NCI-H69 (cell line): Measurements from ENCODE around the gene TNFAIP8.

Source experiments
- DNase-seq: peaks from one replicate; lab custom pipeline; 2025; lab: John Stamatoyannopoulos, UW

TNFAIP8 gene

DNA sequence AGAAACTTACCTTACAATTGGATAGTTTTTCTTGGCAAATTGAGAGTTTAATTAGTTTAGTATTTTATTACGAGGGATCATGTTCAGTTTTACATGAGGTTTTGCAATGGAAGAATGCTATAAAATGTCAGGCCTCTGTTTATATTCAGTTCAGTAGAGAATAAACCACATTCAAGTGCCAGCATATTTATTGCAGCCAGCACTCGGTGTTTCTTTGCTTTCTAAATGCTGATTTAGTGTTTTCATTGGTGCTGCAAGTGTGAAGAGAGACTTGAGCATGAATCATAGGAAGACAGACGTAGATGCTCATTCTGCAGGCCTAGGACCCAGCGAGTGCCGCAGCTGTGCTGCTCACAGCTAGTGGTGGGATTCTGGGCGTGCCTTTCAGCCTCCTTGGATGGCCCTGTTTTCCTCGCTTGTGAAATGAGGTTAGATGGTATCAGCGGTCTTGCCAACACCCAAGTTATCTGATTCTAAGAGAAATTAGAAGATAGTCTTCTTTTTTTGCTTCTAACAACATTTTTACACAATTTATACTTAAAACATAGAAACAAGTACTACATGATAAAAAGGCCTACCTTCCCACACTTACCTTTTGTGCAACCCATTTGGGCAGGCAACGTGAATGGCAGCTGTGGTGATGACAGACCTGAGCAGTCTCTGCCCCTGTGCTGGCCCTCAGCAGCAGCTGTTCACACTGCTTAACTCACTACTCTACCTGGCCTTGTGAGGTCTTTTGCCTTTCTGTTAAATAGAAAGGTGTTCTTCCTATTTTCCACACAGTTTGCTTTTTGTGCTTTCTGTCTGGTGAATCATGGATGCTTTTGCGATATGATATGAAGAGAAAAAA lies 26.8 kb upstream of the TNFAIP8 start:
- peak; percentile 41 for DNase-seq

DNA sequence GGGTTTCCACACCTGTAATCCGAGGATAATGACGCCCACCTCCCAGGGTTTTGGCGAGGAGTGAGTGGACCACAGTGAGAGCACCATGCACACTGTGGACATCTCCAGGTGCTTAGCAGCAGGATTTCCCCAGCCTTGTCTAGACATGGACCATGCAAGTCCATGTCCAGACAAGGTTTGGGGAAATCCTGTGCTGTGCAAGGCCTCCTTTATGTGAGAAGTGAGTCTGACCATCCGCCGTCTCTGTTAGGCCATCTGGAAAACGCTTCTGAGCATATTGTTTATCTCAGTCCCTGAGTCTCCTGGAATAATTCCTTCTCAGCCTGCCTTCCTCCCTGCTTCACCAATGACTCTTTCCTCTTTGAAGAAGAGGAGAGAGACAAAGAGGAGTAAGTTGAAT lies 26.2 kb upstream of the TNFAIP8 start:
- DNase-seq: peak; percentile 40

DNA sequence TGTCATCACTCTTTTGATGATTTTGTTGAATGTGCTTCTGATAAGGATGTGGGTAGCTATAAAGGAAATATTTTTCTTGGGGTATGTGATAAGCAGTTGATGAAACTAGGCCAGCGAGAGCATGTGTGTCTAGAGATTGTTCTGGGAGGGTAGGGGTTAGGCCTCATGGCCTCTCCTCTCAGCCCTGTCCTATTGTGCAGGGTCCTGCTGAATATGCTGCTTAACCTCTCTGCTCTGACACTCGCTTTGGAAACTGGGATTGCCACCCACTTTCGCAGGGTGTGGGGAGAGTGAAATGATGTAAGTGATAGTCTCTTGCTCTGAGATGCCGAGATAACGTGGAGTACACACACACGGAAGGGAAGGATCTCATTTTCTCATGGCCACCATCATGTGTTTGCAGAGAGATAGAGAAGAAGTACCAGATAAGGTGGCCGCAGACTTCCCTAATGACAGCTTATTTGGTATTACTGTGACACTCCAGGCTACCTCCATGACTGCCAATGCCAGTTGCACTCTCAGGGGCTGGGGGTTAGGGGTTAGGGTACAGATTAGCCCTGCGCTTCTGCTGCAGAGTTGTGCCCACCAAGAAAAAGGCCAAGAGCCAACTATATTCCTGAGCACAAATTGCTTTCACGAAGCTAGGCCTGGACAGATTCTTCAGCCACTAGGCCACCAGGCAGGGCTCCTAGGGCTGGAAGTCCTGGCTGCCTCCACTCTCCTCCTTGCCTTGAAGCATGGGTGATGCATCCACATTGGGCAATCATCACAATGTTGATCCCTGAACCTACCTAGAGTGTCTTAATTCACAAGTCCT lies 25.2 kb upstream of the TNFAIP8 start:
- DNase-seq: no peak

DNA sequence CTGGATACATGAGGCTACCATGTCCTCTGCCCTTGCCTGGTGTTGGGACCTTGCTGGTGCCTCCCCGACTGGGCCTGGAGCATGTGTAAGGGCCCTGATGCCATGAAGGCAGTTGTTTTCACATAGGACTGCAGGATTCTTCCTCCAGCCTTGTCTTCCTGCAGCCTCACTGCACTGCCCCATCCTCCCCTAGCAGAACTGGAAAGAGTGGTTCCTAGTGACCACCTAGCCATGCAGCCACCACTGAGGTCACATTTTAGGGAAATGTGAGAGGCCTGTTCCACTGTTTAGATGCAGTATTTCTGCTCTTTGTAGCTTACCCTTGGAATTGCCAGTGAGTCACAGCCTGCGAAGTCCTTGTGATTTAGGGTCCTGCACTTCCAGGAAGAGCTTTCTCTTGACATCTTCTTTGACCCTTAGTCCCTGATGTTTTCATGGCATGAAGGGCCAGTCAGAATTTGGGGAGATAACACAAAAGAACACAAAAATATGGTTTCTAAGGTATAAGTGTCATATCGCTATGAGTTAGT lies 24.2 kb upstream of the TNFAIP8 start:
- no peak for DNase-seq

DNA sequence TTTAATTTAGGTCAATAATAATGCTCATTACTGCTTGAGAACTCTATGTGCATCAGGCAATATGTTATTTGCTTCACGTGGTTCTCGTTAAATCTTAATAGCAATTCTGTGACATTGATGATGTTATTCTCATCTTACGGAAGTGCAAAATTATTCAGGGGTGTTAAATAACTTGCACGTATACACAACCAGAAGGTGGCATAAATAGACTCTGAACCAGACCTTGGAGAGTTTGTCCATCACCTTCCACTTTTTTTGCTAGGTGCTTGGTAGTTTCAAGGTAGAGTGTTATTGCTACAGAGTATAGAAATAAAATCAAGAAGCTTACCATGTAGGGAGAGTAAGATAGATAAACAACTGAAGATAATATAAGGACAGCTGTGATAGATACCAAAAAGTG lies 23.6 kb upstream of the TNFAIP8 start:
- DNase-seq: no peak

DNA sequence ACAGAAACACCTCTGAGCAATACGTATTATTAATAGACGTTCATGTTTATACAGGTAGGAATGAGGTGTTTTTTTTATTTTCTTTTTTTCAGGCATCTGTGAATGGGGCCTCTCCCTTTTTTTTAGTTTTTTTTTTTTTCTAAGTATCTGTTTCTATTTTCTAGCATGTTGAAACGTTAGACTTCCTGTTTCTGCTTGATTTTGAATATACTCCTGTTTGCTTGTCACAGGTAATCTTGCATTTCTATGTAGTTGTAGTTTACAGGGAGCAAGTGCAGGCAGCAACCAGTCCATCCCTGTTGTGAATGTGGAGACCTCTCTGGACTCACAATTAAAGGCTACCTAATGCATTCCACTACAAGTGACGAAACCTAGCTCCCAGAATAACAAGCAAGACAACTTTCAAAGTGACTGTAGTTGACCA lies 22.8 kb upstream of the TNFAIP8 start:
- DNase-seq: no peak

DNA sequence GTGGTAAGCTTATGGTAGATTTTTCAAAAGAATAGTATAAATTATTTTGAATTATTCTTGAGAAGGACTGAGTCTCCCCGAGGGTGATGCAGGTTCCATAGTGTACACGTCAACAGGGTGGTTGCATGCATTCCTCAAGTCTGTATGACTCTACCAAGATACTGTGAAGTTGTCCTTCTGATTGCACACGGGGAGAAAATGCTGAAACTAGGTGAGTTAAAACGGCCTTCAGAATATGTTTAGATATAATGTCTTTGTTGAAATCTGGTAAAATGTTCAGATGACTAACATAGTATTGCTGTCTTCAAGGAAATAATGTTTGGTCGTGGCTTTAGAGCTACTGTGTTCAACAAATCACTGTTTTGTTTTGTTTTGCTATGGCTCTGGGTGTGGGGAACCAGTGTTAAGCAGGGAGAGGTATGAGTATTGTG lies 22.4 kb upstream of the TNFAIP8 start:
- no peak for DNase-seq

DNA sequence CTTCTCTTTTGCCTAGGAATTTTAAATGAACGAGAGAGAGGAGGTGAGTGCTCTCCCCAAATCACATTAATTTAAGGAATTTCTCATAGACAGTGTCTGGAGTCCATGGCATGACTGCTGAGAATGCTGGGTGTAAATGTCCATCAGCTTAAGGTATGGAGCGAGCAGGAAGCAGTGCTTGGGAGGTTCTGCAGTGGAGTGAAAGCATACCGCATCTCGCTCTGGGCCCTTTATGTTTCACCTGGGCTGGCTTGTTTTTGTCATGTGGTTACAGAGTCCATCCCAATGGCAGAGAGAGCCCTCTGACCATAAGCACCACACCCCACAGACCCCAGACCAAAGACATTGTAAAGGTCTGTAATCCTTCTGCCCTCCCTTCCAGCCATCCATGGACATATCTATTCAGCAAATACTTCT lies 20.6 kb upstream of the TNFAIP8 start:
- DNase-seq: no peak

DNA sequence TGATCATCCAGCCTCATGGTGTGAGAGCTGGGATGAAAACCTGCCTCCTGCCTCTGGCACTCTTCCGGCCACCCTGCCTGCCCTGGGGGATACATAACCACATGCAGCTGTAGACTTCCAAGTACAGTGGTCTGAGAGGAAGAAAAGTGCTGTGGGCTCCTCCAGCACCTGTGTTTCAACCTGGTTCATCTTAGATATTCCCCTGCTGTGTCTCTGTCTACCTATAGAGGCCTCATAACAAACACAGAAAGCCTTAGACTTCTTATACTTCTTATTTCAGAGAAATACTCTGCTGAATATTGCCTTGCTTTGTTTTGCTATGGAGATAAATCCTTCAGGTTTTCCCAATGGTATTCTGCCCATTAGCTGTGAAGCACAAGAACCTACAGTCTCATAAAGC lies 19.6 kb upstream of the TNFAIP8 start:
- peak; percentile 26 for DNase-seq

DNA sequence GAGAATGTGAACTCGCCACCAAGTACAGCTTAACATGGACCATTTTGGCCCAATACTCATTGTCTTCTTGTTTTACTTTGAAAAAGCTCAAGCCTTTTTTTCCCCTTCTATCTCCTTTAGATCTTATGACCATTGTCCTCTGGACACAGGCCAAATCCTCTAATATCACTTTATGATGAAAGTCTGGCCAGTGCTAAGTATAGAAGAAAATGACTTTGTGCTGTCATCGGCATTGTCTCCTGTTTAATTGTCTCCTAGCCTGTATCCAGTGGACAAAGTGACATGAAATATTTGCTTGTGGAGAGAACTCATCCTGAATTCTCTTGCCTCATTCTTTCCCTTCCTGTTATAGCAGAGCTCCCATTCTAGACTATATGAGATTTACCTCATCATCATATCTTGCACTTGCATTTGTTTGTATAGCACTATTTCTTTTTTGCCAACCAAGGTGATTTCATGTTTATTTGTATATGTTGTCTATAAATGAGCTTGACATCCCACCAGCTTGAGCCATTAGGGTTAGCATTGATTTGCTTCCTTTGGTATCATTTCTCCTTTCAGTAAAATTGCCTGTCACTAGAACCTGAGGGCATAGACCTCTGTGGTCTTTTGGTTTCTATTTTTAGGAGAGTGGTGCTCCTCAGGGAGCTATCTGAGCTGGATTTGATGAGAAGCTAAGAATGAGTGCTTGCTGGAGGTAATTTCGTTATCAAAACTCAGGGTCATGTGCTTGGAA lies 18.8 kb upstream of the TNFAIP8 start:
- peak; percentile 58 for DNase-seq

DNA sequence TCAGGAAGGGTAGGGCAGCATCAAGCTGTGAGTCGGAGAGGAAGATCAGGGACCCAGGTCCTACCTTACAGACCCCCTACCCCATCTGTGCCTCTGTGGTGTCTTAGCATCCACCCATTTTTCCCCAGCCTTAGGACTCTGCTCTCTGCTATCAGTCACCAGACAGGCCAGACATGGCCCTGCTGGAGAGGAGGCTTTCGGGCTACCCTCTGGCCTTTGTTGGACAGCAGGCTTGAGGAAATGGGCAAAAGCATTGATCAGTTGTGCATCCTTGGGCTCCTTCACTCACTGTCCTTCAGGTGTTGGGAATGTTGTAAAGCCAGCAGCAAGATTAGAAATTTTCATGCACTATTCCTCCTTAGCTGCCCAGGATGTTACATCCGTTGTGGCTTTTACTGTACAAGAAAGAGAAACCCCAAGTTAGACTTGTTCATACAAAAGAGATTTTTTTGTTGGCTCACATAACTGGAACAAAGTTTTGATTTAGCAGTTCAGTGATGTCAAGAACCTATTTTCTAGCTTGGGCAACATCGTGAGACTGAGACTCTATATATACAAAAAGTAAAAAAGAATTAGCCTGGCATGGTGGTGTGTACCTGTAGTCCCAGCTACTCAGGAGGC lies 17.4 kb upstream of the TNFAIP8 start:
- DNase-seq: no peak

DNA sequence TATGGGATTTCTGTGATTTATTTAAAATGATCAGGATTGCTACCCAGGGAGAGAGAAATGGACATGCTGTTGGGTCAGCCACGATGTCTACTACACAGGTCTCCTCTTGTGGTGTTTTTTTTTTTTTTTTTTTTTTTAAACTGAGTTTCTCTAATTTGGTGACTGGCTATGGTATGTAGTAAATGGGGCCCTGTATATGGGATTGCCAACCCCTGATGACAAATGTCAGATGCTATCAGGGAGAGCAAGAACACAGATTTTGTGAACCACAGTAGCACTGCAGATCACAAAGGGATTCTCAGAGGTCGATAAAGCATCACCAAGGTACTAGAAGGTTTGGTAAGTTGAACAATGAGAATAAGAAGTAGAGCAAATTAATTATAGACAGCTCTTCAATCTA lies 16.5 kb upstream of the TNFAIP8 start:
- DNase-seq: no peak

DNA sequence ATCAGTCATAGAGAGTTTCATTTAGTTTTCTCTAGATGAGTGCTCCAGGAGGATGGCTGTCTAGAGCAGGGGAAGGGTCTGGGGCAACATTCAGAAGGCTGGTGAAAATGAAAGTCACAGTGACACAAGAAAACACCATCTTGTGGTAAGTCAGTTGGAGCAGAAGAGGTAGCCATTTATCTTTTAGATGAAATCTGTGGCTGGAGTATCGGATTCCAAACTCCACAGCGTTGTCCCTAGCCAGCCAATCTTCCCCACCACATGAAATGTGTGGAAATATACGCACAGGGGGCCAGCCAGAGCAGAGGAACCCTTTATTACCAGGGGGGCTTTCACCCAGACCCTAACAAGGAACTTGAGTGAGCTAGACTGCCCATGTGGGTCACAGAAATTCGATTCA lies 15.9 kb upstream of the TNFAIP8 start:
- DNase-seq: no peak

DNA sequence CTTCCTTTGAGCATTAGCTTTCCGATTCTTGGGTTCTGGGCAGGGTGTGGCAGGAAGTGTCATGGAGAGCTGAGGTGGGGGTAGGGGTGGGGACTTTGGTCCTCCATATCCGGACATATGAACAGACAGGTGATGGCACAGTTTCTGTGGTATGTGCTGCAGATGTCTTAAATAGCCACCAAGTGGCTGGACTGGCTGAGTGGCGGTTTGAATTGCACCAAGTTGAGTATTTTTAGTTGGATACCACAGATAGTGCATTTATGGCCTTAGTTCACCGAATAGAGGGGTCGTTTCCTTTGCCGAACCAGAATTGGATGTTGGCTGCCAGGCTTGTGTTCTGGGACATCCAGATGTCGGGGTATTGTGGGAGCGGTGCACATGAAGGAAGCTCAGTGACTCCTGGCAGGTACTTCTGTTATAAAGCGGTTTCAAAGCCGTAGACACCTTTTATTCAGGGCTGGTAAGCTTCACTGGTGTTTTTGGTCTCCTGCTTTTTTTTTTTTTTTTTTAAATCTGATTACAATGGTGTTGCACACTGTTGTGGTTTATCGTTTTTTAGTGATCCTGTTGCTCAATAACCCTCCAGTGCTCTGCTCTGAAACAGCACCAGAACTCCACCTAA lies 15.1 kb upstream of the TNFAIP8 start:
- DNase-seq: no peak

DNA sequence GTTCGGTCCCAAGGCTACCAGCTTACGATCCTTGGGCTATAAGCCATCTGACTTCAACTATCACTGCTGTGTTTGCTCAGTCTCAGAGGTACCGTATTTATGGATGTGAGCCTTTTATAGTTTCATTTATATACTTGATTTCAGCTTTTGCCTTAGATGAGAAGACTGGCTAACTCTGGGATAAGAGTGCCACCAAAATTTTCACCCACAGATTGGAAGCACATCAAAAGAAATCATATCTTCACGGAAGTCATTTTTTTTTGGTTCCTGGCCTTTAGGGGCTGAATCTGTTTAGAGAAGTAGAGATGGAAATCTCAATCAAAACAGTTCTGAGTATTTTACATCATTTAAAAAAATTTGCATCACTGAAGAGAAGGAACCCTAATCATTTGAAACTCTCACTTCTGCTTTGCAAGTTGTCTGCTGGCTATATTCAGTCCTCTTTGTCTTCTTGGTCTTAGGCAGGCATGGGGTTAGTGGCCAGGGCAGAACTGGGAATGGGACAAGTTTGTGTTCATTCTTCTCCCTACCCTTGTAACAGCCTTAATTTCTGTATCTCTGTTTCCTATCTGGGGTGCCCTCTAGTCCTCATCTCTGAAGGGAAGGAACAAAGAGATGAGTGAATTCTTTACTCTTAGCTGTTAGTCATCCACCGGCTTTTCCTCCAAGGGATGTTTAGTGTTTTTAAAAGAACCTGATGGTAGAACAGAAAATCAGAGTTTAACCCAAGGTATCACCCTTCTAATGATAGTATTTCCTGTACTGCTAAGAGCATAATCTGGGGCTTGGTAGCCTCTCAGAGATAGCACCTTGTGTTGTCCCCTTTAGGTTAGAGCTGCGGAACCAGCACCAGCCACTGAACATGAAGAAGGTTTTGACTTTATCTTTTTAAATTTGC lies 14.1 kb upstream of the TNFAIP8 start:
- no peak for DNase-seq

DNA sequence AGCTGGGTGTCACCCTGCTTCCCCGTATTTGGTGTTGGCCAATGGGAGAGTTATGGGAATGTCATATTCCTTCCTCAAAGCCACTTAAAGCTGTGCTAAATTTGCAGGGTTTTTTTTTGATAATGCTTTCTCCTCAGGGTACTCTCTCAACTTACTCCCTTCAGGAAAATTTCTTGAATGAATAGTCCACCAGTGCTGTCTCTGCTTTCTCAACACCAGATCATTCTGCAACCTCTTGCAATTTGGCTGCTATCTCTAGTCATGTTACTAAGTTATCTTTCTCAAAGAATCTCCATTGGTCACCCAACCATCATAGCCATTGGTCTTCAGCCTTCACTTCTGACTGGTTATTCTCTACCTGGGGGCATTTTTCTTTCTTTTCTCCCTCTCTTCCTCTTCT lies 13.4 kb upstream of the TNFAIP8 start:
- DNase-seq: no peak

DNA sequence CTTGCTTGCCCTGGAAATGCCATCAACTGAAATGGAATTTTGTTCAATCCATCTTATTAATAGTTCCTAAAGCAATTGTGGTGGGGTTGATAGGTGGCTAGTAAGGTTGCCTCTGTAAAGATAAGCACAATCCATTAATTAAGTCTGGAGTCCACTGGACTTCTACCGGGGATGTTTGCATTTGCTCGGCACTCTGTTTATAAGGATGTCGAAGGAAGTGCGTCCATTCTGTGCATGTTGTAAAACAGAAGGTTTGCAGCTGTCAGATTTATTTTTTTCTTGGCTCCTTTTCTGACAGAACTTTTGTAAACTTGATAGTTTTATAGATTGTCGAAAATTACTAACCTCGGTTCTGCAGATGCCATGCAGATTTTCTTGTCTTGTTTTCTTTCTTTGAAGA lies 12.8 kb upstream of the TNFAIP8 start:
- no peak for DNase-seq

DNA sequence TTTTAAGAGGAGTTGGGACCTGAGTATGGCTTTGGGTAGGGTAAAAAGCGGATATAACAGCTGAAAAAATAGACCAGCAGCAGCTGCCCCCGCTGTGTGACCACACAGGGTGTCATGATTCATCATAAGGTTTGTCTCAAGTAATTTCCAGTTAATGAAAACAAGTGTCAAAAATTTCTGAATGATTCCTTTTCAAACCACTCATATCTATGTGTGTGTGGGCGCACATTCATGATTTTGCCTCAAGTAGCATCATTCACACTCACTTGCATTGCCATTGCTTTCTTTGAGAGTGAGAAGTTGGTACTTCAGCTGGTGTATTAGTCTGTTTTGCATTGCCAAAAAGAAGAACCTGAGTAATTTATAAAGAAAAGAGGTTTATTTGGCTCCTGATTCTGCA lies 12.1 kb upstream of the TNFAIP8 start:
- DNase-seq: no peak

DNA sequence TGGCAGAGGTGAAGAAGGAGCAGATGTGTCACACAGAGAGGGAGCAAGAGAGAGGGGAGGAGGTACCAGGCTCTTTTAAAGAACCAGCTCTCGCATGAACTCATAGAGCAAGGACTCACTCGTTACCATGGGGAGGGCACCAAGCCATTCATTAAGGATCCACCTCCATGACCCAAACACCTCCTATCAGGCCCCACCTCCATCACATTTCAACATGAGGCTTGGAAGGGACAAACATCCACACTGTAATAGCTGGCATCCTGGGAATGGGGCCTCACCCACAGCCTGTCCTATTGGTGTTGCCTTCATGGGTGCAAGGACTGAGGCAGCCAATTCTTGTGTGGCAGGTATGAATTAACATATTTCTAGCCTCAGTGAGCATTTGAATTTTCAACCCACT lies 11.6 kb upstream of the TNFAIP8 start:
- peak; percentile 59 for DNase-seq

DNA sequence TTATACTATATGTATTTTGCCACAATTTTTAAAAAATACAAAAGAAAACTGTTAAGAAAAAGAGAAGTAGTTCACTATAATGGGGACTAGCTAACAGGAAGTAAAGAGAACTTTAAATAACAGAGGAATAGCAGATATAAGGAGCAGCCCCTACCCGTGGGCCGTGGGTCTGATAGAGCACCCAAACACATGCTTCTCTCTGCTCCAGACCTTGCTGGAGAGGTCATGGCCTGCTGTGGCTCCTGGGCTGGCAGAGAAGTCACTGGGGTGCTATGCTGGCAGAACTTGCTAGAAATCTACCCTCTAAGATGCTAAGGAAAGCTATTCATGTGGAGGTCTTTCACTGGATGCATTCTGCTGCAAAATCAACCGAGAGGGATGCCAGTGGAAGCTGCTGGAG lies 10.0 kb upstream of the TNFAIP8 start:
- DNase-seq: no peak
